Hepatocyte (in vitro differentiated cells): ENCODE data around the gene ANTXR2.

ENCODE experiments used
- CTCF ChIP-seq: fragments of 200-600 bp; sonication (generic); IDR thresholded peaks from 2 replicates; pipeline ENCODE4 v1.5.1; 2016; ENCODE audit warnings: antibody characterized with exemption, mild to moderate bottlenecking; ENCODE audit not compliant: poor library complexity
- EZH2 ChIP-seq: fragments of 200-600 bp; sonication (generic); IDR thresholded peaks from 2 replicates; pipeline ENCODE4 v1.6.1; 2016; ENCODE audit warnings: antibody characterized with exemption, mild to moderate bottlenecking, borderline replicate concordance
- EZH2phosphoT487 ChIP-seq: fragments of 200-600 bp; sonication (generic); IDR thresholded peaks from one replicate; pipeline ENCODE4 v1.6.1; 2018; ENCODE audit warnings: antibody characterized with exemption, mild to moderate bottlenecking, low read depth, moderate library complexity; ENCODE audit not compliant: unreplicated experiment, severe bottlenecking

- TF ChIP-seq EZH2 (no peak), CTCF (no peak), EZH2phosphoT487 (no peak)
Observed at GRCh38 chr4:79920163-79920853, 152.7 kb downstream of the ANTXR2 start.
